GF-D8 (cell line): Measurements from ENCODE around the gene INPP5A.
"Not testable (repeated sequence)": the region's sequence is repeated elsewhere in the genome, so short reads cannot be mapped to it uniquely, and the experiment has no call there.

Experiments used
- DNase-seq: peaks from one replicate; lab custom pipeline; 2025; lab: John Stamatoyannopoulos, UW

The INPP5A gene

DNA sequence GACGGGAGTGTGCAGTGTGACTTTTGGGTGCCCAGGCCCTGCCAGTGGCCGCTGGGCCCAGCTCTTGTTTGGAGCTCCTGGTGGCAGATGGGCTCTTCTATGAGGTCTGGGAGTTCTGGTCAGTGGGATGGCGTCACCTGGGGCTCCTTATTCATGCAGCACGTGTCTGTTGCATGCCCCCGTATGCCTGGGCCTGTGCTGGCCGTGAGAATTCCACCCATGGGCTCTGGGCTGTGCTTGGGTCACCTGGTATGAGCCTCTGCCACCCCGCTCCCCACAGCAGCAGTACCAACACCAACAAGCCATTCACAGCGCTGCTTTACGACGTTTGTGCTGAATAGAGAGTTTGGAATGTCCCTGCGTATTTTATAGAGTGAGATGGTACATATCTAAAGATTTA is 27.1 kb downstream of the INPP5A start:
- DNase-seq: no peak

DNA sequence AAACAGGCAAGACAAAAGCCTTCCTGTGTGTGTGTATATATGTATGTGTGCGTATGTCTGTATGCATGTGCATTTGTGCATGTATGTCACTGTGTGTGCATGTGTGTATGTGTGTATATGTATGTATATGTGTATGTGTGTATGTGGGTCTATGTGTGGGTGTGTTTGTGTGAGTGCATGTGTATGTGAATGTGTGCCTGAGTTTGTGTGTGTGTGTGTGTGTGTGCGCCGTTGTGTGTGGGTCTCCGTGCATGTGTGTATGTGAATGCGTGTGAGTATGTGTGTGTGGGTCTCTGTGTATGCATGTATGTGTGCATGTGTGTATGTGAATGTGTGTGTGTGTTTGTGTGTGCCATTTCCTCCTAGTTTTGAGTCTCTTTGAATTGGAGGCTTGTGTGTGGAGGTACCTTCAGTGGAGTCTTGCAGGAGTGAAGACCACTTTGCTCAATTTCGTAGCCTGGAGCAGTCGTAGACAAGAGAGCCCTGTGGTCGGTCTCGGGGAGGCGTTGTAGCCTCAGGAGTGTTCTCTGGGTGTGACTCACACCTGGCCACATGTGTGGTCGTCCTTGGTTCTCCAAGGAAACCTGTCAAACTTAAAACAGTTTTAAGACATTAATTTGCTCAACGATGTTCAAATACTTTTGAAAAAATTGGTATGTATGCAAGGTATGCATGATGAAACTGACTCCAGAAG is 28.1 kb downstream of the INPP5A start:
- DNase-seq: no peak

GRCh38 chr10:132566892-132567291 is 29.3 kb downstream of the INPP5A start:
- DNase-seq: no peak

DNA sequence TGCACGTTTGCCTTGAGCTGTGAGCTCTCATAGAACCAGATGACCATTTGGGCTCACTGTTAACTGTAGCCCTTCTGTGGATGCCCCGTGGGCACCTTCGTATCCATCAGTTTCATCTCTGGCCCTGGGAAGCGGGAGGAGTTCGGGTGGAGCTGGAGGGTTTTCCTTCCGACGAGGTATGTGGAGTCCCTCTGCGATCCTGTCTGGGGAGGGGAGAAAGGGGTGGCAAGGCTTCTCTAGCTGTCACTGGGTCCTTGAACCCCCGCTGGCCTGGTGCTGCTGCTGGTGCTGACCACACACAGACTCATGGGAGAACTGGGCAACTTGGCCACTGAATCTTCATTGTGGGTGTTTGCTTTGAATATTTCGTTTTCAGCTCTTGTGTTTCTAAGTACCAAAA is 32.7 kb downstream of the INPP5A start:
- no peak for DNase-seq

DNA sequence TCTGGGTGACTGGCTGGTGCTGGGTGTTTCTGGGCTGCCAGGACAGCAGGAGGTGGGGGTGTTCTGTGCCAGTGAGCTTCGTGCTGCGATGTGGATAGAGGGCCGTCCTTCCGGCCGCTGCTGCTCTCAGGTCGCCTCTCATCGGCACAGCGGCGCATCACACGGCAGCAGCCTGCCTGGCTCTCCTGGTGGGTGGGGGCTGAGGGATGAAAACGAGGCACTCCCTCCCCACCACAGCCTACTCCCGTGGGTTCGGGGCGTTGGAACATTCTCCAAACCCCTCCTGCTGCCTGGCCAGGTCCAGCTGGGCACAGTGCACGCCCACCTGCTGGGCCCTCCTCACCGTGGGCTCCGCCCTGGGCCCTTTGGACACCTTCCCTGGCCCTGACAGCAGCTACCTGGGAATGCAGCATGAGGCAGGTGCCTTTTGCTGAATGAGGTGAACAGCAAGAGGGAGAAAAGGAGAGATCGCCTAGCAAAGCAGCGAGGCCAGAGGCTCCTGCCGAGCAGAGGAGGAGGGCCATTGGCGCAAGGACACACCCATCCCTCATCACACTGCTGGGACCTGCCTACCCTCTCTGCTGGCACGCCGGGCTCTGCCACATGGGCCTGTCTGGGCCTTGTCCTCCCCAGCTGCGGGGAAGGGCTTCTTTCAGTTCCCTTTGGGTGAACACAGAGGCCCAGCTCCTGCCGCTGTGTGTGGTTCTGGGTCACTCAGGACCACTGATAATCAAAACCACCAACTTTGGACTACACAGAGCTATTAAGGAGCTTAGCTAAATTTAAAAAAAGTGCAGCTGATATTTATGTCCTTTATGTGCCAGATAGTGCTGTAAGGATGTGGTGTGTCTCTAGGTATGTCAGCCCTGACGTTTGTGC is 33.4 kb downstream of the INPP5A start:
- no peak for DNase-seq

DNA sequence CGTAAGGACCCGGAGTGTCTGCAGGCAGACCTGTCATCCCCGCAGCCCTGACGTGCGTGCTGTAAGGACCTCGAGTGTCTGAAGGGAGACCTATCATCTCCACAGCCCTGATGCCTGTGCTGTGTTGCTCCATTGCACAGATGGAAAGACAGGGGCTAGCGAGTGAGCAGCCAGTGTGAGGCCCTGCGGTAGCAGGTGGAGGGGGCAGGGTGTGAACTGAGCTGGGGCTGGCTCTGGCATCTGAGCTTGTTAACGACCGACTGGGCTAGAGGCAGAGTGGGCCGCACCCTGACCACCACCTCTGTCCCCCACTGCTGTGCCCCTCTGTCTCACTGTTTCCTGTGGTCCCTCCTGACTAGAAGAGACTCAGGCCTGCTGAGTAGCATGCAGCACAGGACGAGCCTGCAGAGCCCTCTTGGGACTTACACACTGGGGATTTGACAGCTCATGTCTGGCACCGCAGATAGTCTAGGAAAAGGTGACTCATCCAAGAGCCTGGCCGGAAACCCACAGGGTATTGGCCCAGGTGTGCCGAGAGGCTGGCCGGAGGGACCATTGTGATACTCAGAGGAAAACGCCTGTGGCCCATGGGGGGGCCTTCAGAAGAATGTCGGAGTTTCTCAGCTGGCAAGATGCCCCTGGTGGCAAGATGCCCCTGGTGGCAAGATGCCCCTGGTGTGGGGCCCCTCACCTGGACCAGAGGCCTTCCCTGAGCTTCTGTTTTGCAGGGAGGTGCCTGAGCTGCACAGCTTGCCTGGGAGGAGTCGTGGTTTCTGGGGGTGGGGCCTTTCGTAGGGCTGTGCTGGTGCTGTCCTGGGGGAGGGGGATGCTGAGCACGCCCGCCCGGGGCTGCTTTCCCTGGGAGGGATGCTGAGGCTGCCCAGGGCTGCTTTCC is 34.3 kb downstream of the INPP5A start:
- peak; percentile 73 for DNase-seq

DNA sequence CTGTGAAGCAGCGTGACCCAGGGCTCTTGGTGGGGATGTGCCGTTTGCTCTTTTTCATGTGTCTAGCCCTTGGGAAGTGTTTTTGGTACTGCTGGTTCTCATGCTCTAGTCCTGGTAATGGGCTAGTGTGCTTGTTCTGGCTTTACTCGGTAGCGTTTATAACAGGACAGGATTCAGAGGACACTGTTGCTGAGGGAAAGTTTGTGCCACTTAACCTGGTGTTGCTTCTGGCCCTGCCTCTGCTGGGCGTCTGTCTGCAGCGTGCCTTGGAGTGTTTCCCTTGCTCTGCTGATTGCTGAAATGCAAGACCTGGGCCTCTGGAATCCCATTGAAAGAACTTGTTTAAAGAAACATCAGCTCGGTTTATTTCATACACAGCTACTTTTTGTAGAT is 35.0 kb downstream of the INPP5A start:
- DNase-seq: no peak

GRCh38 chr10:132572946-132573345 is 35.4 kb downstream of the INPP5A start:
- DNase-seq: not testable (repeated sequence)

DNA sequence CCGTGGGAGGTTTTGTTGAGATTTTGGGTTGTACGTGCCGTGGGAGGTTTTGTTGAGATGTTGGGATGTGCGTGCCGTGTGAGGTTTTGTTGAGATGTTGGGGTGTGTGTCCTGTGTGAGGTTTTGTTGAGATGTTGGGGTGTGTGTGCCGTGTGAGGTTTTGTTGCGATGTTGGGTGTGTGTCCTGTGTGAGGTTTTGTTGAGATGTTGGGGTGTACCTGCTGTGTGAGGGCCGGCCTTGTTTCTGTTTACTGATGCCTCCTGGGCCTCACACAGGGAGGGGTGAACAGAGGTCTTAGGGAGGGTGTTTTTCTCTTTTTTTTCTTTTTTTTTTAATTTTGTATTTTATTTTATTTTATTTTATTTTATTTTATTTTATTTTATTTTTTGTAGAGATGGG is 36.7 kb downstream of the INPP5A start:
- DNase-seq: no peak

DNA sequence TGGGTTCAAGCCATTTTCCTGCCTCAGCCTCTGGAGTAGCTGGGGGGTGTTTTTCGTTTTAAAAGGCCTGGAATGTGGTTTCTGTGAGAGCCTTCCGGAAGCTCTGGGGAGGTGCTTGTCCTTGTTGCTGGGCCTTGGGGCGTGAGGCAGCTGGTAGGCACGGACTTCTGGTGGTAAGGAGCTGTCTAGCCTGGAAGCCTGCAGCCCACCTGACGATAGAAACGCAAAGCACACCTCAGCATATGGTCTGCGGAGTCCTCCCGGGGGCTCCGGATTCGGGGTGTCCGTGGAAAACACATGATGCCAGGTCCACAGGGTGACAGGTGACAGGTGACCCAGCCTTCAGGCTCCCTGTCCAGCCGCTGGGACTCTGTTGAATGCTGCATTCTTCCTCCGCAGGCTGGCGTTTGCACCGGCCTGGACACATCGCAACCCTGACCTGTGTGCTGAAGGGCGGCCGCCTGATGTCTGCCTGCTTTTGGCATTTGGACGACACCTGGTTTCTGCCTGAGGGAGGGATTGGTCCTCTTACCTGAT is 37.3 kb downstream of the INPP5A start:
- peak; percentile 58 for DNase-seq

- peak; percentile 76 for DNase-seq
These were observed 38.0 kb downstream of the INPP5A start for GRCh38 chr10:132575320-132576201.

DNA sequence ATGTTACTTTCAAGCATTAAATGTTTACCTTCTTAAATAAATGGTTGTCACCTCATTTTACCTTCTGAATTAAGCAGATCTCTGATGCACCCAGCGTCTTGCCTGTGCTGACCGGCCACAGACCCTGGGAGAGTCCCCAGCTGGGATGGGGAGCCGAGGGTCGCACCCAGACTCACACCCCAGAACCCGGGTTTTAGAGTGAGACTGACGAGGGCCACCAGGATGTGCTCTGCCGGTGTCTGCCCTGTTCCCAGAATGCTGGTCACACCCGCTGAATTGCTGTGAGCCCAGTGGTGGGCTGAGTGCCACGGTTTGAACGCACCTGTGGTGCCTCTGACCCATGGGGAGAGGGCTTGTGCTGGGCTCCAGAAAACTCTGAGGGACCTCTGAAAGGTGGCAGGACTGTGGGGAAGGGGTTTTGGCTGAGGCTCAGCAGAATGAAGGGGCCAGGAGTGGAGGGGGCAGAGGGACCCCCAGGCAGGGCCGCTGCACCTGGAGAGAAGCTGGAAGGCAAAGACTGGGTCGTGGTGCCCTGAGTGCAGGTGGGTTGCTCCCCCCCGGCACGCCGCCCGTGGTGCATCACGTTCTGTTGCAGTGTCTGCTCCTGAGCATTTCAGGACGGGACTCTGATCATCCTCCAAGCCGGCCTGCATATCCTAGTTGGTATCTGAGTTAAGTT is 39.2 kb downstream of the INPP5A start:
- DNase-seq: no peak

DNA sequence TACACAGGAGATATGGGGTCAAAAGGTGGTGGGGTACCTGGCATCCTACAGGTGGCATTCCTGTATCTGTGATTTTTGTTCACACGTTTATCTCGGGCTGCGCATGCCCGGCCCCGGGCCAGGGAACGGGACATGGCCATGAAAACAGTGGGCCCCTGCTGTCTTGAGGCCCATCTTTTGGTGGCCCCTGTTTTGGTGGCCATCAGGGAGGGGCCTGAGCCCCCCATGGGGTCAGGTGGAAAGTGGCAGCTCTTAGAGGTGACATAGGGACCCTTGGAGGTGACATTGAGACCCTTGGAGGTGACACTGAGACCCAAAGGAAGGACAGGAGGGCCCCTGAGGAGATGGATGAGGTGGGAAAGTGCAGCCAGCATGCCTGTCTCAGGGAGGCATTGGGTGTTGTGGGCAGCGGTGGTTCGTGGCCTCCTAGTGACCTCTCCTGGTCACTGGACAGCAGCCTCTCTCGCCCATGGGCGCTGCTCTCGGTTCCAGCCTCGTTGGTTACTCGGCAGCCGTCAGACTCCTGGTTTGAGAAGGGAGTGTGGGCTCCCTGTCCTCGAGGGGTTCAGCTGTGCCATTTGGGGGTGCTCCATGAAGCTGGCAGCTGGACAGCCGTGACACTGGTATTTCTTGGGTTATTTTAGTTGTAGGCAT is 39.9 kb downstream of the INPP5A start:
- DNase-seq: no peak

DNA sequence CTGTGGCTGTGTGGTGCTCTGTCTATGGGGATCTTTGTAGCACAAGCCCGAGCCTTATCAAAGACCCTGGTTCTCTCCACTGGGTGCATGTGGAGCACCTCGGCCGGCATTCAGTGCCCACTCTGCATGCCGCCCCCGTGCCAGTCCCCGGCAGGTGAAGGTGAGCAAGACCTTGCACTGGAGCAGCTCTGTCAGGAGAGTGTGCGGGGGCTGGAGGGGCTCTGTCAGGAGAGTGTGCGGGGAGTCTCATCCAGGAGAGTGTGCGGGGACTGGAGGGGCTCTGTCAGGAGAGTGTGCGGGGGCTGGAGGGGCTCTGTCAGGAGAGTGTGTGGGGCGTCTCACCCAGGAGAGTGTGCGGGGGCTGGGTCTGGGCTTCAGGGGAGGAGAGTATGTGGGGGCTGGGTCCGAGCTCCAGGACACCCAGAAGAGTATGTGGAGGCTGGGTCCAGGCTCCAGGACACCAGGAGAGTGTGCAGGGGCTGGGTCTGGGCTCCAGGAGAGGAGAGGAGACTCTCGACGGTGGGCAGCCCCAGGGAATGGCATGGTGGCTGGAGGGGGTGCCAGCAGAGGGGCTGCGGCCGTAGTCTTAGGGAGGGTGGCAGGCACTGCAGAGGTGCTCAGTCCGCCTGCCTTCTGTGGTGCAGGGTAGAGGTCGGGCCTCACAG is 40.8 kb downstream of the INPP5A start:
- DNase-seq: no peak

DNA sequence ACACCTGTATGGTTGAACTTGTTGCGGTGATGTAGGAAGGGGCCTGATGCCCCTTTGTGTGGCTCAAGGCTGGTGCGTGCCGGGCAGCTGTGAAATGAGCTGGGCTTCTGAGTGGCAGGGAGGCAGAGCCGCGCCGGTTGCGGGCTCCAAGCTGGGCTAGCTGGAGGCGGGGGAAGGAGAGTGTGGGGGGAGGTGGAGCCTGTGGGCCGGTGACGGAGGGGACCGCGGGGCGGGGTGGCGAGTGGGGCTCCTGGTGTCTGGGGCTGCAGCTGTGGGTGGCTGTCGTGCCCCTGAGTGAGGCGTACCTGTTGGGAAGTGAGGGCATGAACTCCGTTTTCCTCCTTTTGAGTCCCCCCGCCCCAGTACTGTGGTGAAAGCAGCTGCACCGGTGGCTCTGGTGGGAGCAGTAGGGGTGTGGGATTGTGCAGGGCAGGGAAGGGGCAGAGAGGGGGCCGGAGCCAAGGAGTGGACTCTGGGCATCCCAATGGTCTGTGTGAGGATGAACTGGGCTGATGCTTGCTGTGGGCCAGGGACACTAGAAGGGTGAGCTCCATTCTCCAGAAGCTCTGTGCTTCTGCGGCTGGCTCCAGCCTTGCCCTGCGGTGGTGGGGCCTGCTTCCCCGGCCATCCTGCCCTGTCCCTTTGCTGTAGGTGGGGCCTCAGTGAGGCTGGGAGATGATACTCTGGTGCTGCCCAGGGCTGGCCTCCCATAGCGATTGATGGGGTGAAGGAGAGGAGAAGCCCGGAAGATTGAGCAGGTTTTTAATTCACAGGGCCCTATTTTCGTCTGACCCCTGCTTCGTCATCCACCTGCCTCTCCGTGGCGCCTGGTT is 41.7 kb downstream of the INPP5A start:
- DNase-seq: no peak

DNA sequence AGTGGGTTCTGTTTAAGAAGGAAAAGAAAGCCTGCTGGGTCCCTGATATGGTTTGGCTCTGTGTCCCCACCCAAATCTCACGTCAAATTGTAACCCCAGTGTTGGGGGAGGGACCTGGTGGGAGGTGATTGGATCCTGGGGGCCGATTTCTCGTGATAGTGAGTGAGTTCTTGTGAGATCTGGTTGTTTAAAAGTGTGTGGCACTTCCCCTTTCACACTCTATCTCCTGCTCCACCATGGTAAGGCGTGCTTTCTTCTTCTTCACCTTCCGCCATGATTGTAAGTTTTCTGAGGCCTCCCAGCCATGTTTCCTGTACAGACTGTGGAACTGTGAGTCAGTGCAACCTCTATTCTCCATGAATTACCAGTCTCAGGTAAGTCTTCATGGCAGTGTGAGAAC is 42.6 kb downstream of the INPP5A start:
- peak; percentile 23 for DNase-seq

GRCh38 chr10:132580617-132581016 is 43.0 kb downstream of the INPP5A start:
- no peak for DNase-seq

GRCh38 chr10:132582137-132582536 is 44.5 kb downstream of the INPP5A start:
- no peak for DNase-seq

GRCh38 chr10:132582771-132583170 is 45.2 kb downstream of the INPP5A start:
- DNase-seq: no peak
